GM19035 (cell line): ENCODE measurements around the gene ZFP91.

Source experiments
- ATAC-seq: cut with Tn5 transposase; IDR thresholded peaks from one replicate; pipeline ENCODE4 v1.9.1; 2021; ENCODE audit not compliant: unreplicated experiment

The ZFP91 gene

DNA sequence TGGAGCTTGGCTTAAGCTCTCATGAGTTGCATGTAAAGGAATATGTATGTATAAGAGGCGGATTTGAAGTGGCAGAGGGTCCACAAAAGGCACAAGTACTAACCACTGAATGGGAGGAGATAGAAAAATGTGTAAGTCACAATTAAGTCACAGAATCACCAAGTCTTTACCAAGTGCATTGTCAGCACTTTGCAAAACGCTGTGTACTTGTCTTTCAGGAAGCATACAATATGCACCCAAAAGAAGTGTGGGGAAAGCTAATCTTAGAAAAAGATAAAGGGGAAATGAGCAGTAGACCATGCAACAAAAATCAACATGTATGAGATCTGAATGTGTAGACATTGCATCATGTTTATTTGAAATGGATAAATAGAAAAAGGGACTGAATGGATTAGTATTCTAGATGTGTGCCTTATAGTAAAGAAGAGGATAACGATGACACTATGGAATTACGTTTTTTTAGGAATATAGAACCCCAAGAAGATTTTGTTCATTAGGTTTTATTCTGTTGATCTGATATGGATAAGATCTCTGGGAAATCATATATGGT is 48.1 kb downstream of the ZFP91 start:
- no peak for ATAC-seq

DNA sequence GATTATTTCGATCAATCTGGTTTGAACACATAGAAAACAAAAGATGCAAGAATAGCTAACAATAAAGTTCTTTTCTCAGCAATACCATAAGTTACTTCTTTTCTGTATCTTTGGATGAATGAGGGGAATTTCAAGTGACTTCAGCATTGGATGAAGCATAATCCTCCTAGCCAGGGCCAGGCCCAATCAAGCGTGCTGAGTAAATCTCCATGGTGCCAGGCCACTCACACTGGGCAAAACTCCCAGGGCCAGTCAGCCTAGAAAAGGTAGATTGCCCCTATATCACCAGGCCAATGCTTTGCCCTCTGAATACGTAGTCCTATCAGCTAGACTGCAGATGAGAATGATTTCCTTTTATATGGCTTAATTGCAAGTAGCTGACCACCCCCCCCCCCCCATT is 49.6 kb downstream of the ZFP91 start:
- no peak for ATAC-seq

DNA sequence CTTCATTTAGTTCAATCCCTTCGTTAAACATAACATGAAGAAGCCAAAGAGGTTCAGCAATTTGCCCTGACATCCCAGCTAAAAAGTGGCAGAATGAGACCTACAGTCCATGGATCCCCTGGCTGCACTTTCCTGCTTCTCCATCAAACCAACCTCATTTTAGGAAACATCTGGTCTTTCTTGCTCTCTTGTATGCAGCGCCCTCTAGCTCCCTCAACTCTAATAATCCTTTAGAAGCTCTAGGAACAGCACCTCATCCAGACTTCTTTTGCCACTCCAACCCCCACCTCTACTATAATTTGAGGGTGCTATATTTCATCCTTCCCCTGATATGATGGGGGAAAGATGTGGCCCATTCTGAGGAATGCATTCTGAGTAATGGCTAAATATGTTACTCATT is 51.0 kb downstream of the ZFP91 start:
- no peak for ATAC-seq

DNA sequence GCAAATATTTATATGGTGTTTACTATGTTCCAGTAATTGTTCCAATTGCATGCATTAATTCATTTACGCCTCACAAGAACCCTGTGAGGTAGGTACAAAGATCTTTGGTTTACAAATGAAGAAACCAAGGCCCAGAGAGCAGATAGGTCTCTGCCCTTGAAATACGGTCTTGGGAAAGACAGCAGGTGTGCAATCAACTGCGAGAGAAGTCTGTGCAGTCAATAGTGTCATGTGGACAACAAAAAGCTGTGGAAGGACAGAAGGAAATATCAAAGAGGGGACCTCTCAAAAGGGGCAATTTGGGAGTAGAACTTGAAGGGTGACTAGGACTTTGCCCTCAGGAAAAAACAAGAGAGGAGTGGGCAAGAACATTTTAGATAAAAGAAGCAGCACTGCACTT is 52.5 kb downstream of the ZFP91 start:
- no peak for ATAC-seq

DNA sequence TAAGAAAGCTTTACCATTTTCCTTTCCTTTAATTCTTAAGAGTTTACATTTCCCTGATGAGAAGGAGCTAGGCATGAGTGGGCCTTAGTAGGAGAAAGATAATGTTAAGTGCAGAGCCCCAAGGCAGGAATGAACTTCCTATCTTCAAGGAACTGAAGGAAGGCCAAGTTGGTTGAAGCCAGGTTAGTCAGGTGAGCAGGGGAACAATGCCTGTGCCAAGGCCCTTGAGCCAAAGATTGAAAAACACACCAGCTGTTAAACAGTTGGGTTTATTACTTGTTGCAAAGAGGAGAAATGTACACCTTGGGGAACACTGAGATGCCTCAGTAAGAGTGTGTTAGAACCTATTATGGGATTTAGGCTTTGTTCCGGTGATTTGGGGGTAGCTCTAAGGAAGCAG is 53.6 kb downstream of the ZFP91 start:
- ATAC-seq, result no peak

DNA sequence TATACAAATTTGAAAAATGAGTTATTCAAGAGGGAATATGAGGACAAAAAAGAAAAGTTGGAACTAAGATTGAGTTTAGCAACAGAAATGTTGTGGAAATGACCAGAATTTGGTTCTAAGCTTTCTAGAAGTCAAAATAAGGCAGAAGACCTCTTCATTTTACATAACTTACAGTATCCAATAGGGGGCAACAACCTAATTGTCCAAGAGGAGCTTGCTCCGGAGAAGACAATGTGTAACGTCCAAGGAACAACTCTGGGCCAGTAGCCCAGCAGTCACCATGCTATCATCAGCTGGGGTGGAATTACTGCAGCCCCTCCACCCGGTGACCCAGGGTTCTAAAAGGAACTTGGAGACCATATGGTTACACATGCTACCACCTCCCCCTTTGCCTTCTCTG is 57.7 kb downstream of the ZFP91 start:
- ATAC-seq, result no peak

DNA sequence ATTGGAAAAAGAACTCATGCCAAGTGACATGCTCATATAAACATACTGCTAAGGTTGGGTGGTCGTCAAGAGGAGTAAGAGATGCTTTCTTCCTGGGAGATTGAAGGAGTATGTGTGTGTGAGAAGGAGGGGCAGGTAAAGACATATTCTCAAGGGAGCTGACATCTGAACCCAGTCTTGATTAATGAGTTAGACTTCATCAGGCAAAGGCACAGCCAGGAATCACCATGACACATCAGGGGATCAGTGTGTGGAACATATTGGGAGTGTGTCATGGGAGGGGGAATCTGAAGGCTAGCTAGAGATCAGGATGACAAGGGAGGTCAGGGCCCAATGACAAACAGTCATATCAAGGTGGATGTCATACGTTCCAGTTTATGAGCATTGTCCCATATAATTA is 58.5 kb downstream of the ZFP91 start:
- ATAC-seq, result no peak

DNA sequence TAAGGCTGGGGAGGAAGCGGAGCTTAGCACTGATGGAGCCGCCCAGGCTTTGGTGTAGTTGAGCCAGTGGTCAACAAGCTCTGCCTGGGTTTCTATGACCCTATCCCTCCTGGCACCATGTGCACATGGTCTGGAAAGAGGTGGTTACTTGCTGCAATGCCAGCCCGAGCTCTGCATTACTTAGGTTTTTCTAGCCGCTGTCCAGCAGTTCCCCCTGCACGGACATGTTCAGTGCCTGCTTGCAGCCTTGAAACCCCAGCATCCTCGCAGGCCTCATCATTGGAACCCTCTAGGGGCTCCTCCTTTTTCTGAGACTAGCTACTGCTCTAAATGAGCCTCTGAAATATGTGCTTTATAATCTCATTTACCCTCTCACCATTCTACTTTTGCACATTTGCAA is 60.2 kb downstream of the ZFP91 start:
- ATAC-seq, result no peak

DNA sequence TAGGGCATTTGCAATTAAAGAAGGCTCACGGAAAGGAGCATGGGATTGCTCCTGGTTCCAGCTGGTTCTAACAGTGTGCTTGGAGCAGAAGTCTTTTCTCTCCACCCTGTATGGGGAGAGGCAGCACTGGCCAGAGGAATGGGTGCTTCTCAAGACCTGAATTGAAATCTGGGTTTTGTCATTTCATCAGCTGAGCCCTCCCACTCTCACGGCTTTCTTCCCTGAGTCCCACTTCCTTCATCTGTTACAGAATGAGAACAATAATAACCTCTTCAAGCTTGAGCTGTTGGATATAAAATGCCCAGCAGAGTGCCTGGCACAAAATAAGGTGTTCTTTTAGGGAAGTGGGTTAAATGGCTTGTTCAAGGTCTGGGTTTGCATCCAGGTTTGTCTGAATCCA is 60.8 kb downstream of the ZFP91 start:
- ATAC-seq, result no peak

DNA sequence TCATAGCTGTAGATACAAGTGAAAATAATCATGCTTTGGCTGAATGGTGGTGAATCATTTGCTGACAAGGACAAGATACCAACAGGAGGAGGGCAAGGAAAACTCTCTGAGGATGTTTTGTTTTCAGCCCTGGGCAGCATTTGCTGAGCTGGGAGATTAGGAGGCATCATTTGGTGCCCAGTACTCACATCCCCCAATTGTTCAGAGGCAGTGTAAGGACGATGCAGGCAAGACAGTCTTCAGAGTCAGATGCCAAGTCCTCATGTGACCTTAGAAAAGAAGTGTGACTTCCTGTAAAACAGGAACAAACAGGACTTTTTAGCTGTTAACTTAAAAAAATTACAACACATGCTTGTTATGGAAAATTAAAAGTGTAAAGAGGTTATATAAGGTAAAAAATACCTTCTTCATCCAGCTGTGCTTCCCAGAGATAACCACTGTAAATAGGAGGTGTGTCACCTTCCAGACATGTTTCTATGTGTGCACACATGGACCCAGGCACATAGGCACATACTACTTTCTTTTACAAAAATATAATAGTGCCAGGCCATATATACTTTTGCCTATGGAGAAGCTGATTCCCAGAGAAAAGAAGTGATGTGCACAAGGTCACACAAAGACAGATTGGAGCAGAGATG is 61.6 kb downstream of the ZFP91 start:
- ATAC-seq, result no peak

DNA sequence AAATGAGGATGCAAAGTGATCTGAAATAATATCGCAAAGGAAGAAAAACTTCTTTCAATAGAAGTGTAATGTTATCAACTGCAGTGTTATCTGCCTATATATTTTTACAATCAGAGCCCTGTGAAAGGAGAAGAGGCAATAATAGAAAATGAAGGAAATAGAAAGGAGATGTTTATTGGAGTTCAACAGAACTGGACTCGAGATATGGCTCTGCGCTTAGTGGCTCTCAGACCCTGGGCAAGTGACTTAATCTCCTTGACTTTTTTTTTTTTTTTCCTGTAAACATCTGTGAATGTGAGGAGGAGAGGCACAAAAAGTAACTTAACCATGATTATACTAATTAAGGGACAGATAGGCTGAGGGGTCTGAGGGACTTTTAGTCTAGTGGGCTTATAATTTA is 62.5 kb downstream of the ZFP91 start:
- ATAC-seq, result no peak

DNA sequence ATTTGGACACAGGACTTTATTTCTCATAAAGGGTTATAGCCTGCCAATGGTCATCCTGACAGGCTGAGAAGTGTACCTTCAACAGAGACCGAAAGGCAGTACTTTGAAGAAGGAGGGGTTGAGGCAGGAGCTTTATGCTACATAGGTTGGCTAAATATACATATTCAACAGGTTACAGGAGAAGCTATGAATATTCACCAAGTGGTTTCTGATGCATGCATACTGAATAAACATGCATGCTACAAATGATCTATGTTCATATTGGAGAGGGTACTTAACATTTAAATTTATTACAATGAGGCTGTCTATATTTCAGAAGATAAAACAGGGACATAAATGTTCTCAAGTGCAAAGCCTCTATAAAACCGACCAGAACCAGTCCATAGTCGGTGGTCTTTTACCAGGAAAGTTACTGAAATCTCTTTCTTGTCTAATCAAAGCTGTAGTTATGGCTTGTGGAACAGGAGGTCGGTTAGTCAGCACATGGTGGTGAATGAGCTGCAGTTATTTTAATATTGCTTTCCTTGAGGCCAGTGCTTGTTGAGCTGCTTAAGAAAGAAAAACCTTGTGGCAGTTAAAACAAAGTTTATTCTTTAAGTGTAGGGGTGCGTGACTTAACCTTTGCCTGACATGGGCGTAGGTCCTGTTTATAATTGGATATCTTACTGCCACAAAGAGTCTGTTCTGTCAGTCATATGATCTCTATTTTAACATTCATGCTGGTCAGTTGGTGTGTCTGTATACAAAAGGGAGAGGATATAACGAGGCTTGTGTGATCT is 63.1 kb downstream of the ZFP91 start:
- ATAC-seq, result no peak

DNA sequence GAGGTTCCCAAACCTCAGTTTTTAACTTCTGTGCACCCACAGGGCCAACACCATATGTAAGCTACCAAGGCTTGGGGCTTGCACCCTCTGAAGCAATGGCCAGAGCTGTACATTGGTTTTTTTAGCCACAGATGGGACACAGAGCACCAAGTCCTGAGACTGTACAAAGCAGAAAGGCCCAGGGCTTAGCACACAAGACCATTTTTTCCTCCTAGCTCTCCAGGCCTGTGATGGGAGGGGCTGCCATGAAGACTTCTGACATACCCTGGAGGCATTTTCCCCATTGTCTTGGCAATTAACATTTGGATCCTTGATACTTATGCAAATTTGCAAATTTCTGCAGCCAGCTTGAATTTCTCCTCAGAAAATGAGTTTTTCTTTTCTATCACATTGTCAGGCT is 67.0 kb downstream of the ZFP91 start:
- no peak for ATAC-seq

DNA sequence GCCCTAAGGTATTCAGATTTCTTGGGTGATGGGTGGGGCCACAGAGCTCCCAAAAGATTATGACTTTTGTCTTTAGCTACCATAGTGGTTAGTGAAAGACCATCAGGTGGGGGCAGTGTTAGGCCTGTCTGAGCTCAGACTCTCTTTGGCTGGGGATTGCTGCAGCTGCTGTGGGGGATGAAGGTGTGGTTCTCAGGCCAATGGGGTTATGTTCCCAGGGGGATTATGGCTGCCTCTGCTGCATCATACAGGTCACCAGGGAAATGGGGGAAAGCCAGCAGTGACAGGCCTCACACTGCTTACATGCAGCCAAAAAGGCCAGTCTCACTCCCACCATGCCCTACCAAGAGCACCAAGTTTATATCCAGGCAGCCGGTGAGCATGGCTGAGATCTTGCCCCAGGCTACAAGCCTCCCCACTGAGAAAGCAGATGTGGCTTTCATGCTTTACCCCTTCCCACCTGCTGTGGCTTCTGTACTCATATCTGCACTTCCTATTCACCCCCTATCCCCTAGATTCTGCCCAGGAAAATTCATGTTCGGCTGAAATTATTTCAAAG is 68.4 kb downstream of the ZFP91 start:
- peak; percentile 88 for ATAC-seq

DNA sequence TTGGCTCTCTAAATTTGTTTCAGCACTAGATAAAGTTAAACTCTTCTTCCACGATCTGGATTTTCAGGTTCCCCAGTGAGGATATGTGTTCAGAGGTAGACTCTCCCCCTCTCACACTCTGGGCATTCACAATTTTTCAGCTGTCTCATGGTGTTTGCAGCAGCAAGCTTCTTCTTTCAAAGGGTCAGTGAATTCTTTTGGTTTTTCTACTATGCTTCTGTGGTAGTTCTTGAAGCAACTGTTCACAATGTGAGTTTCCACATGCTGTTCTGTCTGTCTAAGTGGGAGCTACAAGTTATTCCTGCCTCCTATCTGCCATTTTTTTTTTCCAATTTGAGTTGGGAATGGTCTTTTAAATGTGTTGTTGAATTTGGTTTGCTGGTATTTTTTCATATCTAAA is 69.0 kb downstream of the ZFP91 start:
- ATAC-seq, result peak; percentile 8

DNA sequence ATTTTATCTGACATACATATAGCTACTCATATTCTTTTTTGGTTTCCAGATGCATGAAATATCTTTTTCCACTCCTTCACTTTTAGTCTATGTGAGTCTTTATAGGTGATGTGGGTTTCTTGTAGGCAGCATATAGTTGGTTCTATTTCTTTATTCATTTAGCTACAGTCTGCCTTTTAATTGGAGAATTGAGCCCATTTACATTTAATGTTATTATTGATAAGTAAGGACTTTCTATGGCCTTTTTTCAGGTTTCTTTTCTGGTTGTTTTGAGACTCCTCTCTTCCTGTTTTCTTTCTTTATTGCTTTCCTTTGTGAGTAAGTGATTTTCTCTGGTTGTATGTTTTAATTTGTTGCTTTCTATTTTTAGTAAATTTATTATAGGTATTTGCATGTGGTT is 70.8 kb downstream of the ZFP91 start:
- ATAC-seq, result no peak

DNA sequence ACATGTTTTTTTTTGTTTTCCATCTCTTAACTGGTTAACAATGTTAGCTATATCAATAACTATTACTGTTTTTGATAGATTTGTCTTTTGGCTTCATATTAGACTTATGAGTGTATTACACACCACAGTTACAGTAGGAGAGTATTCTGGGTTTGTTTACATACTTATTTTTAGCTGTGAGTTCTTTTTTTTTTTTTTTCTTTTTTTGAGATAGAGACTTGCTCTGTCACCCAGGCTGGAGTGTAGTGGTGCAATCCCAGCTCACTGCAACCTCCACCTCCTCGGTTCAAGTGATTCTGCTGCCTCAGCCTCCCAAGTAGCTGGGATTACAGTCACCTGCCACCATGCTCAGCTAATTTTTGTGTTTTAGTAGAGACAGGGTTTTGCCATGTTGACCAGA is 71.6 kb downstream of the ZFP91 start:
- ATAC-seq, result no peak

DNA sequence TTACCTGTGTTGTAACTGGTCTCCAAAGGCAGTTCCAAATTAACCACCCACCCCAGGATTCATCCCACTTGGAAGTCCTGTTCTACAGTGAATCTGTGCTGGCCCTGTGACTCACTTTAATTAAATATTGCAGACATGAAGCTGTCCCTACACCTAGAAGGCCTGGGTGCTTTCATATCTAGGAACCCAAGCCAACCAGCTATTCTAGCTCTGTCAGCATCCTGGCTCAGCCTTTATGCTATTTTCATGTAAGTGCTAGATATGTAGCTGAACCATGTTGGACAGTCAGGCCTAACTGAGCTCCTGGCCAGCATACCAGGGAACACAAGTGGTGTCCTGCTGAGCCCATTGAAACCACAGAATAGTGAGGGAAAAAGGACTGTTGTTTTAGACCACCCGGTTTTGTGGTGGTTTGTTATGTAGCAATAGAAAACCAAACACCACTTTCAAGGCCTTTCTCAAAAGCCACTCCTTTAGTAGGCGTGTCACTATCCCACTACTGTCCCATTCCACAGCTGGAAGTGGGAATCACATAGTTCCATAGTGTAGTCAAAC is 73.9 kb downstream of the ZFP91 start:
- no peak for ATAC-seq

DNA sequence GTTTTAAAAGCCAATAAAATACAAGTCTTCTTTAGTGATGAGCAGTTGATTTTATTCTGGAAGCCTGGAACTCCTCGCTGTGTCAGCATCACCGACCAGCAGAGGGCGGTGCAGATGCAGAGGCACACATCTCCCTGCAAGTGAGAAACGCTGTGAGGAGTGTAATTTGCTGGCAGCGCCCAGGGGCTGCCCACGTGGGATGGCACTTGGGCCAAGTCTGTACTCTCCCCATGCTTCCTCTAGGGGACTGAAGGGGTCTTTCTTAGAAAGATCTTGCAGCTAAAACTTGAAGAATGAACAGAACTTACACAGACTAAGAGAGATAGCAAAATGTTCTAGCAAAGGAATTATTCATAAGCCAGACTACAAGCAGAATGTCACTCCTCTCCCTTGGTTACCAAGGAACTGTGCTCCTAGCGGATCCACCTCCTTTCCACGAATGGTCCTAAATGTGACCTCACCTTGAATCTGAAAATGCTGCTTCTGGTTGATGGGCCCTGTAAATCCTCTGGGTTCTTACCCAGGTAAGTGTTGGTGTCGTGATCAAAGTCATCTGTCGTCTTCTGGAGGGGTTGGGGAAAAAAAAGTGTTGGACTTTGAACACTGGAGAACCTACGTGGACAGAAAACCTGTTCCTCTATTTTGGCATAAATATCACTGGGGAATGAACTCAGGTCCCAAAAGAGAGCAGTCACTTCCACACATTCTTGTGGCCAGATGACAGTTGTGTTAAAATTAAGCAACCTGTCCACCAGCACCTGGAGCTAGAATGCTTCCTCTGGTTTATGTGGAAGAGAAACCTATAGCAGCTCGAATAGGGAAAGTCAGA is 75.4 kb downstream of the ZFP91 start:
- peak; percentile 86 for ATAC-seq

DNA sequence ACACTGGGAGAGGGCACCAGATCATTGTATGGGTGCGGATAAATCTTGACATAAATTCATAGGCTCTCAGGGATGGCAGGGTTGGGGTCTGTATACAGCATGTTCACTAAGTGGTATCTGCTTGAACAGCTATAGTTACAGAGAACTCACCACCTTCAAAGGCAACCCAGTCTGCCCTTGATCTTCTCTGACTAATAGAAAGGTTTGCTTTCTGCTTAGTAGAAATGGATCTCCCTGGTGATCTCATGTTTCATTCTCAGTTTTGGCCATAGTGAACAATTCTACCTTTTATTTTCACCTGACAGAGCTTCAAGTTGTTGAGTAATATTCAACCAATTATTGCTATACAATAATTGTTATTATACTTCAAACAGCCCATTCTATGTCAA is 76.0 kb downstream of the ZFP91 start:
- peak; percentile 37 for ATAC-seq

DNA sequence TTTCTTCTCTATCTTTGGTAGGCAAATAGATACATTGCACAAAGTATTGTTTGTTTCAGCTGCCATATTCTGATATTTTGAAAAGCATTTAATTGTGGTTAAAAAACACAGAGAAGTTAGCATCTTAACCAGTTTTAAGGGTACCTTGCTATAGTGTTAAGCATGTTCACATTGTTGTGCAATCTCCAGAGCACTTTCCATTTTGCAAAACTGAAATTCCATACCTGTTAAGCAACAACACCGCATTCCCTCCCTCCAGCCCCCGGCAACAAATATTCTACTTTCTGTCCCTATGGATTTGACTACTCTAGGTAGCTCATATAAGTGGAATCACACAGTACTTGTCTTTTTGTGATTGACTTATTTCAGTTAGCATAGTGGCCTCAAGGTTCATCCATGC is 77.5 kb downstream of the ZFP91 start:
- ATAC-seq, result no peak
